LNCaP clone FGC (cell line): Measurements from ENCODE around the gene PIKFYVE.
"Not testable (repeated sequence)": the region's sequence is repeated elsewhere in the genome, so short reads cannot be mapped to it uniquely, and the experiment has no call there.

Experiments used
- DNase-seq: peaks from one replicate; pipeline ENCODE4 v3.0.0-alpha.2; 2011; ENCODE audit warnings: low read depth
- H3K4me3 ChIP-seq: 2 replicates; pipeline ENCODE4 v1.5.1; 2011; ENCODE audit warnings: mild to moderate bottlenecking, low read depth, low read length, control low read depth
- TF ChIP-seq, protein P1 (sequence below): IDR thresholded peaks from 2 replicates; pipeline ENCODE4 v1.5.1; 2012; ENCODE audit warnings: mild to moderate bottlenecking; ENCODE audit not compliant: control insufficient read depth, insufficient read depth; ENCODE audit errors: extremely low read depth

Gene PIKFYVE

DNA sequence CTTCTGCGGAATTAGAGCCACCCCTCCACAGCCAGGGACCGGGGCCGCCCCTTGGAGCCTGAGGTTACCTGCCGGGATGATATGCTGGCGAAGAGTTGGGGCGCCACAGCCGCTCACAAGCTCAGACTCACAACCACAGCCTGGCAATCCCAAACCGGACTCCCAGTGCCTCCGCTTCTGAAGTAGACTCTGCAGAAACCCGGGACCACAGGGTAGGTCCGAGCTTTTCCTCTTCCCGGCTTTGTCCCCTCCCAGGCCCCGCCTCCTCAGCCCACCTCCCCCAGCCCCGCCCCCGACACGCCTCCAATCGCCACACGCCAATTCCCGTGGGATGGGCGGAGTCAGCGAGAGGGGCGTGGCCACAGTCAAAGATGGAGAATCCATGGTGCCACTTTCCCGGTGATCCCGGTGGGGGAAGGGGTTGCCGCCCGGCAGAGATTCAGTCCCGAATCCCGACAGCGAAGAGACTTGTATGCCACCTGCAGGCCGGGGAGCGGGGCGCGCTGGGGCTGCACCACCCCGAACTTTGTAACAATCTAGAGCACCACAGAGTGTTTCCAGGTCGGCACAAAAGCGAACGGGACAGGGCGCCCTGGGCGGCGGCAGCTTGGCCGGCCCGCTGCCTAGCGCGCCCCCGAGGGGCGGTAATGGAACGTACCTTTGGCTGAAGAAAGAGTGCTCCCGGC, 11.0 kb upstream of the PIKFYVE start, which contains the start of gene IDH1:
Gene IDH1, minus strand, starts transcription at position 201 of the 686 bp plus-strand sequence. CDS start 3,520 bp downstream, outside the sequence.
- H3K4me3 ChIP-seq: peak within 1 kb of the TSS; percentile 94
- TF ChIP-seq, protein P1, sequence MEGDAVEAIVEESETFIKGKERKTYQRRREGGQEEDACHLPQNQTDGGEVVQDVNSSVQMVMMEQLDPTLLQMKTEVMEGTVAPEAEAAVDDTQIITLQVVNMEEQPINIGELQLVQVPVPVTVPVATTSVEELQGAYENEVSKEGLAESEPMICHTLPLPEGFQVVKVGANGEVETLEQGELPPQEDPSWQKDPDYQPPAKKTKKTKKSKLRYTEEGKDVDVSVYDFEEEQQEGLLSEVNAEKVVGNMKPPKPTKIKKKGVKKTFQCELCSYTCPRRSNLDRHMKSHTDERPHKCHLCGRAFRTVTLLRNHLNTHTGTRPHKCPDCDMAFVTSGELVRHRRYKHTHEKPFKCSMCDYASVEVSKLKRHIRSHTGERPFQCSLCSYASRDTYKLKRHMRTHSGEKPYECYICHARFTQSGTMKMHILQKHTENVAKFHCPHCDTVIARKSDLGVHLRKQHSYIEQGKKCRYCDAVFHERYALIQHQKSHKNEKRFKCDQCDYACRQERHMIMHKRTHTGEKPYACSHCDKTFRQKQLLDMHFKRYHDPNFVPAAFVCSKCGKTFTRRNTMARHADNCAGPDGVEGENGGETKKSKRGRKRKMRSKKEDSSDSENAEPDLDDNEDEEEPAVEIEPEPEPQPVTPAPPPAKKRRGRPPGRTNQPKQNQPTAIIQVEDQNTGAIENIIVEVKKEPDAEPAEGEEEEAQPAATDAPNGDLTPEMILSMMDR: peak; percentile 62
- DNase-seq: no peak

DNA sequence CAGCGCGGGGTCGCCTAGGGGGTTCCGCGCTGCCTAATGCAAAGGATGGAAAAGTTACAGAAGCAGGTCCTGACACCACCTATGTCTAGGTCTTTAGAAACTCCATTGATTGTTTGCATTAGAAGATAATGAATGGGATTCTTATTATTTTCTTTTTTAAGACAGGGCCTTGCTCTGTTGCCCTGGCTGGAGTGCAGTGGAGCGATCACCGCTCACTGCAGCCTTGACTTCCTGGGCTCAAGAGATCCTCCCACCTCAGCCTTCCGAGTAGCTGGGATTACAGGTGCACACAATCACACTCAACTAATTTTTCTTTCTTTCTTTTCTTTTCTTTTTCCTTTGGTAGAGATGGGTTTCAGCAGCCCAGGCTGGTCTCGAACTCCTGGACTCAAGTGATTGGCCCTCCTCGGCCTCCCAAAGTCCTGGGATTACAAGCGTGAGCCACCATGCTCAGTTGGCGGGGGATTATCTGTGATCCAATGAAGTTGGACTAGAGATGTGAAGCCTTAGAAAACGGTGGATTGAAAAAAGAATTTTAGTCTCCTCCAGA, 10.4 kb upstream of the PIKFYVE start:
- no peak for DNase-seq
- H3K4me3 ChIP-seq: peak overlapping the region; percentile 94
- TF ChIP-seq, protein P1: no peak

DNA sequence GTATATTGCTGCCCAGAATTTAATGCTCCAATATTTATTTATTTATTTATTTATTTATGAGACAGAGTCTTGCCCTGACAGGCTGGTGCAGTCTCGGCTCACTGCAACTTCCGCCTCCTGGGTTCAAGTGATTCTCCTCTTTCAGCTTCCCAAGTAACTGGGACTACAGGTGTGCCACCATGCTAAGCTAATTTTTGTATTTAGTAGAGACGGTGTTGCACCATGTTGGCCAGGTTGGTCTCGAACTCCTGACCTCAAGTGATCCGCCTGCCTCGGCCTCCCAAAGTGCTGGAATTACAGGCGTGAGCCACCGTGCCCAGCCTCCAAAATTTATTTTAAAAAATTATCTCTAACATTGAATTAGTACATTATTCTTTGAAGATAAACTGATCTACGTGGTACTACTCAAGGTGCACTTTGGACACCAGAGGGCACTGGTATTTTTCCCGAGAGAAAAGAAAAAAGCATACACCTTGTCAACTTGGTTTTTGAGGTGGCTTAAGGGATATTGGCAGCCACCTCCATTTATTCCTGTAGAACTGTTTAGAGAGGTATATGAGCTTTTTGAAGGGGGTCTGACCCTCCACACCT, 9.8 kb upstream of the PIKFYVE start:
- TF ChIP-seq, protein P1: peak; percentile 41
- DNase-seq: no peak
- H3K4me3 ChIP-seq: no peak overlapping the region

DNA sequence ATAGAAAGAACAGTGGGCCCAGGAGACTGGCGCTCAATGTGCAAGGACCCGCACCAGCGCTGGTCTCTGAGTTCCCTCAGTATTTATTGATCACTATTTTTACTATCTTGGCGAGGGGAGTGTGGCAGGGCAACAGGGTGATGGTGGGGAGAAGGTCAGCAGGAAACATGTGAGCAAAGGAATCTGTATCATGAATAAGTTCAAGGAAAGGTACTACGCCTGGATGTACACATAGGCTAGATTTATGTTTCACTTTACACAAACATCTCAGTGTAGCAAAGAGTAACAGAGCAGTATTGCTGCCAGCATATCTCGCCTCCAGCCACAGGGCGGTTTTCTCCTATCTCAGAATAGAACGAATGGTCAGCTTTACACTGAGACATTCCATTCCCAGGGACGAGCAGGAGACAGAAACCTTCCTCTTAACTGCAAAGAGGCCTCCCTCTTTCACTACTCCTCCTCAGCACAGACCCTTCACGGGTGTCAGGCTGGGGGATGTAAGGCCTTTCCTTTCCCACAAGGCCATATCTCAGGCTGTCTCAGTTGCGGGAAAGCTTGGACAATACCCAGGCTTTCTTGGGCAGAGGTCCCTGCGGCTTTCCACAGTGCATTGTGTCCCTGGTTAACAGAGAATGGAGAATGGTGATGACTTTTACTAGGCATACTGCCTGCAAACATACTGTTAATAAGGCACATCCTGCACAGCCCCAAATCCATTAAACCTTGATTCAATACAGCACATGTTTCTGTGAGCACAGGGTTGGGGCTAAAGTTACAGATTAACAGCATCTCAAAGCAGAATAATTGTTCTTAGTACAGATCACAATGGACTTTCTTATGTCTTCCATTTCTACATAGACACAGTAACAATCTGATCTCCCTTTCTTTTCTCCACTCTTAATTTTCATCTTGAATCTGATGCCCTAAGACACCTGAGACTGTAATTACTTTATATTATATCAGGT, 8.9 kb upstream of the PIKFYVE start:
- H3K4me3 ChIP-seq, DNase-seq: not testable (repeated sequence)

DNA sequence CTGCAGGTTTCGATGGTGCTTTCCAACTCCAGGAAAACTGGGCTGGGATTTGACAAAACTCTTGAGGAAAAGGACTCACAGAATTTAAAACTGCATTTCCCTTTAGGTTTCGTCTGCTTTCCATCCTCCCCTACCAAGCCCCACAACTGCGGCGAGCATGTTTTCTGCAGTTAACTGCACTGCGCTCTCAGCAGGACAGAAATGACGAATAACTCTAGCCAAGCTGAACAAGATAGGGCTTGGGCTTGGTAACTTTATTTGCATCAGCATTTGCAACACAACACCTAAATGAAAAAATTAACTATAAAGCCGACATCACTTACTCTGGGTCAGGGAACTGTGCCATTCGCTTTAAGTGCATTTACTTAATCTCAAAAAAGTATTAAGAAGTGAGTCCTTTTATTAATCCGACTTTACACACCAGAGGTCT, 669 bp upstream of the PIKFYVE start:
- TF ChIP-seq, protein P1: no peak
- DNase-seq: no peak

DNA sequence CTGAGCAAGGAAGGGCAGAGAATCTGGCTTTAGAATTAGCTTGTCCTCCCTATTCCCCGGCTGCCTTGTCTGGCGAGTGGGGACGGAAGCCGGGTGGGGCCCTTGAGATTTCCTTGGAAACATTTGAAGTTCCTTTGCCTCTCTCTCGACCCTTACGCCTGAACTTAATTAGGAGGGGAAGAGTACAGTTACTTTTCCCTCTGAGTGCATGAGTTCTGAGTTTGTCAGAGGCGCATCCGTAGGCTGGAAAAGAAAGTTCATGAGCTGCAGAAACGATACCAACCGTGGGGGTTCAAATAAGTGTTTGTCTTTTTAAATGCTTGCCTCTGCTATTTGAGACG, 468 bp downstream of the PIKFYVE start:
- TF ChIP-seq, protein P1: no peak
- H3K4me3 ChIP-seq: peak overlapping the region; percentile 88

More for the DNA sequence above, 669 bp upstream of the PIKFYVE start:
- peak overlapping the region; percentile 88 for H3K4me3 ChIP-seq

DNA sequence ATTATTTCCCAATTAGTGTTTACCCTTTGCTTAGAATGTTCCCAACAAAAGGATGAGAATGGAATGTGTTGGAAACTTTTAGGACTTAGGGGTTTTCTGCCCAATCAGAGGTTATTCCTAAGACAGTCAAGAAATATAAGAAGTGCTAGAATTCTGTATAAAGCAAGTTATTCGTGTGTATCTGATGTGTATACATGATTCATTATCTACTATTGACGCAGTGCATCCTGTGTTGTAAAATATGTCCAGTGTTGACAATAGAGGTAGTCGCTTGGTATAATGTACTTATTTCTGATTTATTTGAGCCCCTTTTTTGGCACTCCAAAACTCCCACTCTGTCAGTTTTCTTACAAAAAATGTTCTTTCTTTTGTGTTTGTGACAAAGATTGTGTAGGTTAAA, 881 bp downstream of the PIKFYVE start:
- TF ChIP-seq, protein P1: no peak
- DNase-seq: no peak
- peak overlapping the region; percentile 88 for H3K4me3 ChIP-seq

More for the DNA sequence above, 468 bp downstream of the PIKFYVE start:
- no peak for DNase-seq

DNA sequence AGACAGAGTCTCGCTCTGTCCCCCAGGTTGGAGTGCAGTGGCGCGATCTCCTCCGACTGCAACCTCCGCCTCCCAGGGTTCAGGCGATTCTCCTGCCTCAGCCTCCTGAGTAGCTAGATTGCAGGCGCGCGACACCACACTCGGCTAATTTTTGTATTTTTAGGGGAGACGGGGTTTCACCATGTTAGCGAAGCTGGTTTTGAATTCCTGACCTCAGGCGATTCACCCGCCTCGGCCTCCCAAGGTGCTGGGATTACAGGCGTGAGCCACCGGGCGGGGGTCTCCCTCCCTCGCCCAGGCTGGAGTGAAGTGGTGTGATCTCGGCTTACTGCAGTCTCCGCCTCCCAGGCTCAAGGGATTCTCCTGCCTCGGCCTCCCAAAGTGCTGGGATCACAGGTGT, 1.5 kb downstream of the PIKFYVE start:
- DNase-seq: not testable (repeated sequence)
- H3K4me3 ChIP-seq: peak overlapping the region; percentile 88
